Thoracic aorta endothelial cell (primary cell): ENCODE data around the gene PYGO1. TPM values are rescaled to one million over a fixed set of nuclear protein-coding genes. Genes with fewer than 3 reads are reported as not detected.

Experiments used
- total RNA-seq: library from RNA; depleted of rRNA; stranded (reverse); fragments of >200 nt; gene quantifications from 2 replicates; pipeline ENCODE4 v1.2.3, GENCODE V29; 2012

Gene PYGO1, protein sequence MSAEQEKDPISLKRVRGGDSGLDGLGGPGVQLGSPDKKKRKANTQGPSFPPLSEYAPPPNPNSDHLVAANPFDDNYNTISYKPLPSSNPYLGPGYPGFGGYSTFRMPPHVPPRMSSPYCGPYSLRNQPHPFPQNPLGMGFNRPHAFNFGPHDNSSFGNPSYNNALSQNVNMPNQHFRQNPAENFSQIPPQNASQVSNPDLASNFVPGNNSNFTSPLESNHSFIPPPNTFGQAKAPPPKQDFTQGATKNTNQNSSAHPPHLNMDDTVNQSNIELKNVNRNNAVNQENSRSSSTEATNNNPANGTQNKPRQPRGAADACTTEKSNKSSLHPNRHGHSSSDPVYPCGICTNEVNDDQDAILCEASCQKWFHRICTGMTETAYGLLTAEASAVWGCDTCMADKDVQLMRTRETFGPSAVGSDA
- 3.3 and 6.3 TPM in 2 replicates for total RNA-seq

GRCh38 chr15:55588070-55588814 is at the start of gene PYGO1:
Gene PYGO1, minus strand, starts transcription at chr15:55588345. Its CDS starts 462 bp downstream, at chr15:55587883.

Other genes with a start within 250 kb of the PYGO1 start
- 59.4 and 61.0 TPM in 2 replicates for gene CCPG1, start 180.0 kb downstream of the PYGO1 start, total RNA-seq
- gene PIERCE2, start 179.8 kb downstream of the PYGO1 start, total RNA-seq, result 1.2 and 1.6 TPM in 2 replicates
- 2.4 and 3.2 TPM in 2 replicates for gene DNAAF4, start 80.1 kb downstream of the PYGO1 start, total RNA-seq
- gene PRTG, start 154.8 kb upstream of the PYGO1 start, total RNA-seq, result 4.4 and 7.0 TPM in 2 replicates